Measurements from ENCODE around the gene AMPD1.

DNA sequence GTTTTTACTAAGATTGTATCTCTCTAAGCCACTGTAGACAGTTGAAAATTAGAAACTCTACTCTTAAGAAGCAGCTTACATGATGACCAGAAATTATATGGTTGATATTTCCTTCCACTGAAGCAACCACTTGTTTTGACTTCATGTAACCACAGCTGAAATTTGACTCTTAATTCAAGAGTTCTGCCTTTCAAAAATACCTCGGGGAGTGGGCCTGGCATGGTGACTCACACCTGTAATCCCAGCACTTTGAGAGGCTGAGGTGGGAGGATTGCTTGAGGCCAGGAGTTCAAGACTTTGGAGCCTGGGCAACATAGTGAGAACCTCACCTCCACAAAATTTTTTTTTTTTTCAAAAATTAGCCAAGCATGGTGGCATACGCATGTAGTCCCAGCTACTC is 4.3 kb downstream of the AMPD1 start:
- TF ChIP-seq RFXANK (CRISPR knock-in tag; IDR thresholded peaks at IDR 0.05) (no peak), ZFP36L1 (CRISPR knock-in tag; IDR thresholded peaks at IDR 0.05) (no peak), ELF1 (CRISPR knock-in tag; IDR thresholded peaks at IDR 0.05) (no peak), ZNF407 (CRISPR knock-in tag; IDR thresholded peaks at IDR 0.05; ENCODE audit: not compliant biosample characterization) (no peak)
- TF ChIP-seq, protein P1, sequence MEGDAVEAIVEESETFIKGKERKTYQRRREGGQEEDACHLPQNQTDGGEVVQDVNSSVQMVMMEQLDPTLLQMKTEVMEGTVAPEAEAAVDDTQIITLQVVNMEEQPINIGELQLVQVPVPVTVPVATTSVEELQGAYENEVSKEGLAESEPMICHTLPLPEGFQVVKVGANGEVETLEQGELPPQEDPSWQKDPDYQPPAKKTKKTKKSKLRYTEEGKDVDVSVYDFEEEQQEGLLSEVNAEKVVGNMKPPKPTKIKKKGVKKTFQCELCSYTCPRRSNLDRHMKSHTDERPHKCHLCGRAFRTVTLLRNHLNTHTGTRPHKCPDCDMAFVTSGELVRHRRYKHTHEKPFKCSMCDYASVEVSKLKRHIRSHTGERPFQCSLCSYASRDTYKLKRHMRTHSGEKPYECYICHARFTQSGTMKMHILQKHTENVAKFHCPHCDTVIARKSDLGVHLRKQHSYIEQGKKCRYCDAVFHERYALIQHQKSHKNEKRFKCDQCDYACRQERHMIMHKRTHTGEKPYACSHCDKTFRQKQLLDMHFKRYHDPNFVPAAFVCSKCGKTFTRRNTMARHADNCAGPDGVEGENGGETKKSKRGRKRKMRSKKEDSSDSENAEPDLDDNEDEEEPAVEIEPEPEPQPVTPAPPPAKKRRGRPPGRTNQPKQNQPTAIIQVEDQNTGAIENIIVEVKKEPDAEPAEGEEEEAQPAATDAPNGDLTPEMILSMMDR (CRISPR knock-in tag; IDR thresholded peaks at IDR 0.05): no peak
